Loucy (cell line): ENCODE data around the gene UNC5B.

Experiments used
- H2AFZ ChIP-seq: fragments of 200-600 bp; sonication (generic); 2 replicates; pipeline ENCODE4 v1.6.0; 2016; ENCODE audit warnings: antibody characterized with exemption, mild to moderate bottlenecking, low read length, moderate library complexity
- H3F3A ChIP-seq: fragments of 200-600 bp; 2 replicates; pipeline ENCODE4 v1.6.0; 2016; ENCODE audit warnings: antibody characterized with exemption, low read depth, mild to moderate bottlenecking
- H3K27me3 ChIP-seq: fragments of 200-600 bp; sonication (generic); 2 replicates; pipeline ENCODE4 v1.6.1; 2014; ENCODE audit warnings: low read length, mild to moderate bottlenecking; ENCODE audit not compliant: insufficient read depth, poor library complexity, severe bottlenecking
- H3K36me3 ChIP-seq: fragments of 200-600 bp; sonication (generic); 2 replicates; pipeline ENCODE4 v1.6.1; 2016; ENCODE audit warnings: low read length; ENCODE audit not compliant: insufficient read depth
- H3K4me1 ChIP-seq: fragments of 200-600 bp; sonication (generic); 2 replicates; pipeline ENCODE4 v1.5.1; 2014; ENCODE audit warnings: low read length, mild to moderate bottlenecking; ENCODE audit not compliant: insufficient read depth, poor library complexity, severe bottlenecking
- H3K4me2 ChIP-seq: fragments of 200-600 bp; sonication (generic); 2 replicates; pipeline ENCODE4 v1.6.0; 2014; ENCODE audit warnings: antibody characterized with exemption, low read length, low read depth, mild to moderate bottlenecking; ENCODE audit not compliant: poor library complexity, severe bottlenecking
- H3K4me3 ChIP-seq: fragments of 200-600 bp; sonication (generic); 2 replicates; pipeline ENCODE4 v1.5.1; 2014; ENCODE audit warnings: low read length, mild to moderate bottlenecking, mixed read lengths; ENCODE audit not compliant: poor library complexity, severe bottlenecking
- H3K79me2 ChIP-seq: fragments of 200-600 bp; sonication (generic); 2 replicates; pipeline ENCODE4 v1.6.1; 2014; ENCODE audit warnings: low read length; ENCODE audit not compliant: insufficient read depth
- H3K9ac ChIP-seq: fragments of 200-600 bp; sonication (generic); 2 replicates; pipeline ENCODE4 v1.6.0; 2014; ENCODE audit warnings: mild to moderate bottlenecking, low read depth, low read length, moderate library complexity; ENCODE audit not compliant: poor library complexity, severe bottlenecking
- H3K9me2 ChIP-seq: fragments of 200-600 bp; sonication (generic); replicated peaks from 2 replicates; pipeline ENCODE4 v1.6.1; 2016; ENCODE audit warnings: low read depth, low read length, mixed read lengths
- H3K9me3 ChIP-seq: fragments of 200-600 bp; sonication (generic); 2 replicates; pipeline ENCODE4 v1.6.1; 2014; ENCODE audit warnings: mild to moderate bottlenecking, antibody characterized with exemption, low read length, low read depth; ENCODE audit not compliant: insufficient read depth
- H4K20me1 ChIP-seq: fragments of 200-600 bp; sonication (generic); 2 replicates; pipeline ENCODE4 v1.6.0; 2014; ENCODE audit warnings: antibody characterized with exemption, low read length, mild to moderate bottlenecking; ENCODE audit not compliant: insufficient read depth, poor library complexity, severe bottlenecking
- CTCF ChIP-seq: fragments of 200-600 bp; sonication (generic); conservative IDR thresholded peaks from 2 replicates; pipeline ENCODE4 v1.5.1; 2014; ENCODE audit warnings: mild to moderate bottlenecking, antibody characterized with exemption, low read length
- EZH2phosphoT487 ChIP-seq: fragments of 200-600 bp; IDR thresholded peaks from 2 replicates; pipeline ENCODE4 v1.6.1; 2018; ENCODE audit warnings: antibody characterized with exemption, mild to moderate bottlenecking, moderate library complexity, borderline replicate concordance

UNC5B gene

GRCh38 chr10:71219918-71220688 is 7.7 kb downstream of the UNC5B start:
- no peak overlapping the region for H3K9ac ChIP-seq
- no peaks in the 10 kb centered on the region for H3K9me3 ChIP-seq
- H3K4me1 ChIP-seq, result peaks cover 10% of the 10 kb centered on the region
- no peaks in the 10 kb centered on the region for H3K27me3 ChIP-seq
- H4K20me1 ChIP-seq, result no peaks in the 10 kb centered on the region
- no peaks in the 10 kb centered on the region for H3K9me2 ChIP-seq
- H3K4me2 ChIP-seq, result no peak overlapping the region
- no peaks in the 10 kb centered on the region for H3K36me3 ChIP-seq
- H2AFZ ChIP-seq, result no peak overlapping the region
- H3K4me3 ChIP-seq, result no peak overlapping the region
- TF ChIP-seq CTCF (no peak), EZH2phosphoT487 (no peak)
- no peaks in the 10 kb centered on the region for H3K79me2 ChIP-seq
- H3F3A ChIP-seq, result no peaks in the 10 kb centered on the region

- no peak overlapping the region for H3K4me2 ChIP-seq
- no peaks in the 10 kb centered on the region for H3K27me3 ChIP-seq
- H3F3A ChIP-seq, result no peaks in the 10 kb centered on the region
- no peaks in the 10 kb centered on the region for H3K9me2 ChIP-seq
- TF ChIP-seq CTCF, result no peak
- no peak for TF ChIP-seq EZH2phosphoT487
- H3K9ac ChIP-seq, result no peak overlapping the region
- H2AFZ ChIP-seq, result no peak overlapping the region
- no peaks in the 10 kb centered on the region for H4K20me1 ChIP-seq
- no peaks in the 10 kb centered on the region for H3K79me2 ChIP-seq
- no peaks in the 10 kb centered on the region for H3K9me3 ChIP-seq
- H3K36me3 ChIP-seq, result no peaks in the 10 kb centered on the region
- peaks cover 10% of the 10 kb centered on the region for H3K4me1 ChIP-seq
- no peak overlapping the region for H3K4me3 ChIP-seq
These were observed 8.5 kb downstream of the UNC5B start for GRCh38 chr10:71220689-71221540.

- H3K79me2 ChIP-seq, result no peaks in the 10 kb centered on the region
- H3K27me3 ChIP-seq, result no peaks in the 10 kb centered on the region
- no peak overlapping the region for H3K9ac ChIP-seq
- TF ChIP-seq CTCF, result no peak
- H3K4me3 ChIP-seq, result no peak overlapping the region
- no peak overlapping the region for H3K4me2 ChIP-seq
- H3F3A ChIP-seq, result no peaks in the 10 kb centered on the region
- no peaks in the 10 kb centered on the region for H4K20me1 ChIP-seq
- H3K36me3 ChIP-seq, result no peaks in the 10 kb centered on the region
- H3K9me3 ChIP-seq, result no peaks in the 10 kb centered on the region
- H2AFZ ChIP-seq, result no peak overlapping the region
- H3K9me2 ChIP-seq, result no peaks in the 10 kb centered on the region
- peaks cover 6% of the 10 kb centered on the region for H3K4me1 ChIP-seq
These were observed 9.3 kb downstream of the UNC5B start for GRCh38 chr10:71221586-71222202.
